Measurements from ENCODE around the gene DENND5A.

DNA sequence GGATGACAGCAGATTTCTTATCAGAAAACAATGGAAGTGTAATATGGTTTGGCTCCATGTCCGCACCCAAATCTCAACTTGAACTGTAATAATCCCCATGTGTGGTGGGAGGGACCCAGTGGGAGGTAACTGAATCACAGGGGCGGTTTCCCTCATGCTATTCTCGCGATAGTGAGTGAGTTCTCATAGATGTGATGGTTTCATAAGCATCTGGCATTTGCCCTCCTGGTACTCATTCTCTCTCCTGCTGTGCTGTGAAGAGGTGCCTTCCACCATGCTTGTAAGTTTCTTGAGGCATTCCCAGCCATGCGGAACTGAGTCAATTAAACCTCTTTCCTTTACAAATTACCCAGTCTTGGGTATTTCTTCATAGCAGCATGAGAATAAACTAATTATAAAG lies 92.8 kb downstream of the DENND5A start:
- TF ChIP-seq CTCF (IDR thresholded peaks at IDR 0.05): no peak
- no peak for TF ChIP-seq POLR2A (IDR thresholded peaks at IDR 0.05)

All from Peyer's patch (tissue), 4 donors.